GM19463 (cell line): ENCODE results near the gene MLPH.

Experiments
- ATAC-seq: cut with Tn5 transposase; IDR thresholded peaks from one replicate; pipeline ENCODE4 v1.9.1; 2021; ENCODE audit warnings: mild to moderate bottlenecking, moderate library complexity; ENCODE audit not compliant: unreplicated experiment

The MLPH gene, protein sequence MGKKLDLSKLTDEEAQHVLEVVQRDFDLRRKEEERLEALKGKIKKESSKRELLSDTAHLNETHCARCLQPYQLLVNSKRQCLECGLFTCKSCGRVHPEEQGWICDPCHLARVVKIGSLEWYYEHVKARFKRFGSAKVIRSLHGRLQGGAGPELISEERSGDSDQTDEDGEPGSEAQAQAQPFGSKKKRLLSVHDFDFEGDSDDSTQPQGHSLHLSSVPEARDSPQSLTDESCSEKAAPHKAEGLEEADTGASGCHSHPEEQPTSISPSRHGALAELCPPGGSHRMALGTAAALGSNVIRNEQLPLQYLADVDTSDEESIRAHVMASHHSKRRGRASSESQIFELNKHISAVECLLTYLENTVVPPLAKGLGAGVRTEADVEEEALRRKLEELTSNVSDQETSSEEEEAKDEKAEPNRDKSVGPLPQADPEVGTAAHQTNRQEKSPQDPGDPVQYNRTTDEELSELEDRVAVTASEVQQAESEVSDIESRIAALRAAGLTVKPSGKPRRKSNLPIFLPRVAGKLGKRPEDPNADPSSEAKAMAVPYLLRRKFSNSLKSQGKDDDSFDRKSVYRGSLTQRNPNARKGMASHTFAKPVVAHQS

DNA sequence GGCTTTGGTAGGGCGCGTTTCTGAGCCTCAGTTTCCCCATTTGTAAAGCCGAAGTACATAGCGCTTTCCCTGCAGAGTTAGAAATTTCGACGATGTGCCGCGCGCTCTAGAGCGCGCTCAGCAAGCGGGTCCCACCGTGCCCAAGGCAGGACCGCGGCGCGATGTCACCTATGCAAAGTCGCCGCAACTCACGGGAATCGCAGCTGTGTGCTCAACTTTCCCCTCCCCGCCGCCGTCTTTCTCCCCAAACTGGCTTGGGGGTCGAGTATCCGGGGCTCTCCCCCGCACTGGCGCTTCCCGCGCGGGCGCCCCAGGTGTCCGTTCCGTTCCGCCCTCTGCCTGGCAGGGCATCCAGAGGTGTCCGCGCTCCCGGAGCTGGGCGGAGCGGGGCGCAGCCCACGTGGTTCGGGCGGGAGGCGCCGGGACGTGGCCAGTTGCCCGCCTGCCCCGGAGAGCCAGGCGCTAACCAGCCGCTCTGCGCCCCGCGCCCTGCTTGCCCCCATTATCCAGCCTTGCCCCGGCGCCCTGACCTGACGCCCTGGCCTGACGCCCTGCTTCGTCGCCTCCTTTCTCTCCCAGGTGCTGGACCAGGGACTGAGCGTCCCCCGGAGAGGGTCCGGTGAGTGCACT is at the start of gene MLPH:
TSS of gene MLPH (plus strand) at position 433 of the 630 bp plus-strand sequence. CDS start 6,176 bp downstream, outside the sequence.
- ATAC-seq, result no peak

DNA sequence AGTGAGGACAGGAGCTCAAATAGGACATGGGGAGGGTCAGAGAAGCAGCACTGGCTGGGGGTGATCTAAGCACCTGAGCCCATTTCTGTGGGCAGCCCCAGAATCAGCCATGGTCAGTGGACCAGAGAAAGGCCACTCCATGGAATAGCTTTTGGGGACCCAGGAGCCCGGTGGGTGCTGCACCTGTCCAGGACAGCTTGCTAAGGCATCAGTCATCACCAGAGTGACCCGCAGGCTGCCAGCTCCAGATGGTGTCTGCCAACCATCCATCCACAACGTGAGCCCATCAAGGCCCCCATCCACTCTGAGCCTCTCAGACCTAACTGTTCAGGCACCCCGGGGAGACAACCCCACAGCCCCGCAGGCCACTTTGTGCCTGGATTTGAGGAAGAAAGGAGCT is 49.5 kb upstream of the MLPH start:
- ATAC-seq, result no peak

DNA sequence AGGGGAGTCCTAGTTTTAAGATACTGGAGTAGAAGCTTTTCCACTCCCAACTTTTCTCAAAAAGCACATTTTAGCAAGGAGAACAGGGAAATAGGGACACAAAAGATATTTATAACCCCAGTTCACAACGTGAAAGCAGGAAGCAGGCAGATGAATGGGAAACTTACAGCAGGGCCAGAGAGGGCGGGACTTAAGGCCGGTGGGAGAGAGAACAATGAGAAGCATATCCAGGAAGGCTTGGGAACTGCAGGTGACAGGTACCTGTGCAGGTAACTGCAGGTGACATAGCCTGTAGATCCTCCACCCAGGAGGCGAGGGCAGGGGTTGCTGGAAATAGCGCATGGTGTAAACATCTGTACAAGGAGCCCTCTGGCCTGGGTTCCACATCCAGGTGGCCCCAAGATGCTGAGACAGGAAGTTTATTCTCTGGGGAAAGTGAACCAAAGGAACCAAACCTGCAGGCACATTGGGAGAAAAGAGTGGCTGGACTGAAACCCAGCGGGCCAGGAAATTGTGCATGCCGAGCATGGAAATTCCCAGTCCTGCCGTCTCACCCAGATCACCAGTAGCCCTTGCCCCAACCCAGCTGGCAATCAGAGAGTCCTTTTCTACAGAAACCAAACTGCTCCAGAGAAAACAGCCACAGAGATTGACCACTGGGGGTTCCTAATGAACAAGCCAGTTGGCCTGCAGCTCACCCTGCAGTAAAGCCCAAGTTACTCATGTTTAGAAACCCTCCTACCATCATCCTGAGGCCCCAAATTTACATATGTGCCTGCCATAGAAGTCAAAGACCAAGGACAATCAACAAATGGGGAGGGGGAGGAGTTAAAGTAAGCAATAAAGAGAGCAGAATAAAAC is 48.7 kb upstream of the MLPH start:
- no peak for ATAC-seq

DNA sequence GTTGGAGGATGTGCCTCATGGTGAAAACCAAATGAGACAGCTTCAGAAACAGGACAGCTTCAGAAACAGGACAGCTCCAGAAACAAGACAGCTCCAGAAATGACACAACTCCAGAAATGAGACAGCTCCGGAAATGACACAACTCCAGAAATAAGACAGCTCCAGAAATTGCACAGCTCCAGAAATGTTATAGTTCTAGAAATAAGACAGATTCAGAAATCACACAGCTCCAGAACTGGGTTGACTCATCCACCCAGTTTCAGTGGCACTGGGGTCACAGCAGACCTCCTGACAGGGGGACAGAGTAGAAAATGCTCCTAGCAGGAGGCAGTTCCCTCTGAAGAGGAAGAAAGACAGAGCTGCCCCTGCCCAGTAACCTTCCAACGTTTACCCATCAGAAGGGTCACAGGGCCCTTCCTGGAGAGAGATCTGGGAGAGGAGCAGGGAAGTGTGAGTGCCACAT is 46.2 kb upstream of the MLPH start:
- no peak for ATAC-seq

DNA sequence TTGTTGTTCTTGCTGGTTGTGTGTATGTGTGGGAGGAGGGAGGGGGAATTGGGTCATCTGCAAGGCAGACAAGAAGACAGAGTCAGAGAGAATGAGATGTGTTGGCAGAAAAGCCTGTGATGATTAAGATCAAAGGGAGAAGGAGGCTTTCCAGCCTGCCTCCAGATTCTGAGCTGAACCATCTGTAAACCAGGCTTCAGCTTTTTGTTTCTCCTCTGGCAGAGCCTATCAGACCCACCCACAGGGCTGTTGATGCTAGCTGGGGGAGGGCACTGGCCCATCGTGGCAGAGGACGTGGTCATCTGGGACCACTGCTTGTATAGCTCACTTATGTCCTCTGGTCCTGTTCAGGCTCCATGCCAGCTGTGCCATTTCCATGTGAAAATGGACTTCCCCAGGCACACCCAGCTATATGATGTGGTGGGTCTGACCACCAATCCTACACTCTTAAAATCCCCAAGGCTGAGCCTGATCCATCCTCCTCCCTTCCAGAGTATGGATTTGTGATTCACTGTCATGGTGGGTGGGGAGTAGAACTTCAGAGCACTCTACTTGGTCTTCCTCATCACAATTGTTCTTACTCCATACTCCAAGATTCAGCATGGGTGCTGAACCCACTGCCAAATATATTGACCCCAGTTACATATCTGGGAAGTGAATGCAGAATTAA is 45.3 kb upstream of the MLPH start:
- ATAC-seq, result no peak

DNA sequence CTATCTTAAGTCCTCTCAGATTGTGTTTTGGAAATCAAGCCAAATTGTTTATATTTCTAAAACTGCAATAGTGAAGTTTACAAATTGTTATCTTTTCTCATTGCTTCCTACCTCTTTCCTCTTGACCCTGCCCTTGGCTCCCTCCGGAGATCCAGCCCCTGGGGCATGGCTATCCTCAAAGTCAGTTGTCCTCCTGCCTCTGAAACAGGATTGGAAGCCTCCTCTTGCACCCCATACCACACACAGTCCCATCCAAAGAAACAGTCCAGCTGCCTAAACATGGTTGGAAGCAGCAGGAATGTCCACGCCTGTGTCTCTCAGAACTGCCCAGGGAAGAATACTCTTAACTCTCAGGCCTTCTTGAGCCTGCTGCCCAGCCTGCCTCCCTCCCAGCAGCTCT is 43.0 kb upstream of the MLPH start:
- no peak for ATAC-seq

DNA sequence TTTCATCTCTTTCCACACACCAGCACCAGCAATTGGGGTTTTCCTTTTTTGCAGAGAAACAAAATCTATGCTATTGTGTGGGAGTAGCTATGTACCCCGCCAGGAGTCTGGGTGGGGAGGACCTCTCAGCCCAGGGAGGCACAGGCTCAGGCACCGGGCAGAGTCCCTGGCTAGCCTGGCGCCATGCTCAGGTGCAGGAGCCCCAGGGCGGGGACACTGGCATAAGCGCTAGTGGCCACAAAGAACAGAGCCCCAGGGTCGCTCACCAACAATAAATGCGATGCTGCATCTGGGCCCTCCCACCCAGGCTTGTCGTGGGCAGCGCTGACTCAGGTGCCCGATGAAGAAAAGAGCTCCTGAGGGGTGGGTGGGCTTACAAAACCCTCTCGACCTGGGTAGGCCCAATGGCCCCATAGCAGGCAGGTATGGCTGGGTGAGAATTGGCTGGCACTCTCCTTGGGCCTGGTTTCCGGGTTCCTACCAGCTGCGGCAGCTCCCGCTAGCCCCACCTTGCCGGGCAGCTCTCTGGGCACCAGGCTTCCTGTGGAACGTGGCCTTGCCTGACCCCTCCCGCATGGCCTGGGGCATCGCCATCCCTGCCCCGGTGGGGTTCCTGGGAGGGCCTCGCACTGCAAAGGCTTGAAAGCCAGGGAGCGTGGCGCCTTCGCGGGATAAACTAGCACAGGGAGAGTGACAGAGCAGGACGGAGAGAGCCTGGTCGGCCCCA is 41.3 kb upstream of the MLPH start:
- ATAC-seq, result no peak

DNA sequence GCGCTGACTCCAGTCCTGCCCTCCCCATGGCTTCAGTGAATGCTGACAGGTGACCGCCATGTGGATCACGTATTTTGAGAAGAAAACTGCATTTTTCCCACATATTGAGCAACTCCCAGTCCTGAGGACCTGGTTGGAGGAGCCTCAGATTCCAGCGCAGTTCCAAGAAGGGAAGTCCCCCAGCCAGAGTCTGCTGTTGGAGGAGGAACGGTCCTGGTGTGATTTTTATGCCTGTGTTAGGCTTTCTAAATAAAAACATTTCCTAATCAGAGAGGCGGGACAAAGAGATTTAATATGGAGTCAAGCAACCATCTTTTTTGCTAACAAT is 40.7 kb upstream of the MLPH start:
- no peak for ATAC-seq

DNA sequence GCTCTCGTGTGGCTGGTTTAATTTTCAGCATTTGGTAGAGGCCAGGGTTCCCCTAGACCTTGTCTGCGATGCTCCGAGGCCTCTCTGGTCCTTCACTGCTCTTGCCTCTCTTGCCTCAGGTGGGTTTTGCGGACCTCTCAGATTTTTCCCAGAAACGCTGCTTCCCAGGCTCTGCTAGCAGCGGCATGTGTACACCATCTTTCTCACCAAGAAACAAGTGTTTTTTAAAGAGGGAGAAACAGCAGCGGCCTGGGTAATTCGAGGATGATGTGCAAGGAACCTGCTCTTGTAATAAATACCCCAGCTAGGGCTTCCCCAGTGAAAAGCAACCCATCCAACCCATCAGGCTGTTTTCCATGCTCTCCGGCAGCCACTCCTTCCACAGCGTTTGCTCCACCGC is 39.6 kb upstream of the MLPH start:
- ATAC-seq, result no peak

DNA sequence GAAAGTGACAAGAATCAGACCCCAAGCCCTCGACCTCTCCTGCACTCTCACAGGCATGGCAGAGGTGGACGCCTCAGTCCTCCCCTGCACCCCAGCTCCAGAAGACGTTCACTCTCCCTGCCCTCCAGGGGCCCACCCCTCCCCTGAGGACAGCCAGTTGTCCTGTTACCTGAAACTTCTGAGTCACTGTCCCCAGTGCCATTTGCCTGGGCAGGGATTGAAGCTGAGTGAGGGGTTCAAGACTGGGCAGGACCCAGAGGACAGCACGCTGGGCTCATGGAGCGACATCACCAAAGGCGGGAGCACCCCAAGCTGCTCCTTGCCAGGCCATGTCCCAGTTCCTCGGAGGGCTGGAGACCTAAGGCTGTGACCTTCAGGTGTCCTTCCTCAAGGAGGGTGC is 38.9 kb upstream of the MLPH start:
- ATAC-seq, result no peak

DNA sequence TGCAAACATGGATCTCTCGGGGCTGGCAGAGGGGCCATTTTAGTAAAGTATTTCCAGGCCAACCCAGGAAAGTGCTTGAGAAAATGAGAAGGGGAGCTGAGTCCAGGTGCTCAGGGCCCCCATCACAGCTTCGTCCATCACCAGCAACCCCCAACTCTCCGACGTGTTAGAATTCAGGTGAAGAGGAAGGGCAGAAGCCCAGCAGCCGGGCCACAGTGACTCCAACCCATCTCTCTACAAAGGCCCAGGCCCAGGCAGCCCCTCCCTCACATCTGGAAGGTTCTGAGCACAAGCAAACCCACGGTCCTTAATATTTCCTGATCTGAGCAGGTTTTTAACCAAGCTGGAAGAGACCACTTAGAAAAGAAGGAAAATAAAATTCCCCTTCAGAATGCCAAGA is 38.4 kb upstream of the MLPH start:
- ATAC-seq, result no peak

DNA sequence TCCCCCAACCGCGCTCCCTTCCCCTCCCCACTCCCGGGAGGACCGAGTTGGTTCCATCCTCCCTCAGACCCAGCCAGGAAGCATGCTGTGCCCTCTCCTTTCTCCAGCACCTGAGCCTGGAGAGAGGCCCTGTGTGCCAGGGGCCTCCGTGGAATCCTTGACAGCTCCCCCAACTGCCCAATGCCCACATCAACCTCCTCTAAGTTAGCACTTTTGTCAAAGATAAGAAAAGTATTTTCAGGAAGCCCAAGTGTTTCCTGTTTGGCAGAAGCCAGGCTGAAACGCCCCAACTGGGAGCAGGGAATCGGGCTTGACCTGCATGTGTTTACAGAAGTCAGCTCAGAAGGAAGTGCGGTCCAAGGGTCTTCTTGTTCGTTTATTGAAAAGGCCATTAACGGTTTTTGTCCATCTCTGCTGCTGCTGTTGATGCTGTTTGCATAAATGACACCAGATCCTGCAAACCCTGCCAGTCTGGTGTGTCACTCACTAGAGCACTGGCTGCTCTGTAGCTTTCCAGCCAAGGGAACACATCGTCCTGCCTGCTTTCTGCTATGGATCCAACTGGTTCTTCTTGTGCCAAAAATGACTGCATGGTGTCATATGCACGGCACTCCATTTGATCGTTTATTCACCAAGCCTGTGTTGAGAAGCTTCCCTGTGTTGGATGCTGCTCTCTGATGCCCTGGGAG is 37.7 kb upstream of the MLPH start:
- ATAC-seq, result no peak

DNA sequence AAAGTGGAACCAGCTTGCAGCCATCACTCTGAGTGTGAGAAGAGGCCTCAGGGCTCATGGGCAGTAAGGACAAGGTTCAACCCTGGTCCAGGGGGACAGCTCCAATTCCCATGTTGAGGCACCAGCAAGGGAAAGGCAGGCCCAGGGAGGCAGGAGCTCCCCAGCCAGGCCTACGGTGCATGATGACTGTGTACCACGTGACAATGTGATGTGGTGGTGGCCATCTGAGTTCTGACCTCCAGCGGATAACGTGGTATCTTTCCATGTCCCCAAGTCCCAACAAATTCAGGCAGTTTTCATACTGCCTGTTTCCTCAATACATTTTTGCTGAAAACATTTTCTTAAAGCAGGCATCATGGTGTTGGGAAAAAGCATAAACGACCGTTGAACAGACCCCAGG is 36.9 kb upstream of the MLPH start:
- no peak for ATAC-seq

DNA sequence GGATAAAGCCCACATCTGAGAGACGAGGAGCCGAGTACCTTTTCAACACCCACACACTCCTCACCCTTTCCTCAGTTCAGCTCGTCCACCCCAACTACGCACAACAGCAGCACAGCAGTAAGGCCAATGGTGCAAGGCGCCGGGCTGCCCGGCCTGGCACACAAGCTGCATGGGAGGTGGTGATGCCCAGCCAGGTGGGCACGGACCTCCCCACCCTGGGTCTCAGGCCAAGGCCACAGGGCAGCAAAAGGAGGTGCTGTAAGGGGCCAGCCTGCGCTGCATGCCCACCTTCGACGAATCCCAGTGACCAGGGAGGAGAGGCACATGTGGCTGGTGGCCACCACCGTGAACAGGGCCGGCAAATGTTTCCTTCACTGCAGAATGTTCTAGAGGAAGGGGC is 36.5 kb upstream of the MLPH start:
- no peak for ATAC-seq

DNA sequence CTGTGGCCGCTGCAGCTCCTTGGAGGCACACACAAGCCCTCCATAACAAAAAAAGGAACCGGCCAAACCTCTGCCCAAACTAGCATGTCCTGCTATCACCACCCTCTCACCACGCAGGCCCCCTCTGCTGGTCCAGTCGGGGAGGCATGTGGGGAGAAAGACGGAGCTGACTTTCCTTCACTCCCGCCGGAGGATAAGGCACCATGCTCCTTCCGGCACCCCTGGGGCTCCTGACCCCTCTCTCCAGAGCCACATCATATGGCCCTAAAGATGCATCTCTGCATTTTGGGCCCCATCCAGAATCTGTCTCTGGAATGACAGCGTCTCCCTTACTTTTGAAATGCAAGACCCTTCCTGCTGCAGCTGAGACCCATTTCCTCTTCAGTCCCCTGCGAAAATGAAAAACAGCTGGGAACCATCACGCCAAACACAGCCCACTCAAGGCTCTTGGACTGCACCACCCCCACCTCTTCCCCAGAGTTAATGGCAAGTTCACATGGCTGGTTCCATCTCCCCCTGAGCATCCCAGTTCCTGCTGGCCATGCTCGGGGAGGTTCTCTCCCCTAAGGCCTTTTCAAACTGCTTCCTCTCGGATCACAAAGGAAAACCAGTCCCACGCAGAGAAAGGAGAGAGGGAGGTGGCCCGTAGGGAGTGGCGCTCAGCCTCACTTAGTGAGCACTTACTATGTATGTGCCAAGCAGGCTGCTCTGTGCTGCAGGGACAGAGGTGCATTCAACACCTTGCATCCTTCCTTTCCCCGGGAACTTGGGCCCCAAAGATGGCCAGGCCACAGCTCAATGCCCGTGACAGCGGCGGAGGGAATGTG is 35.2 kb upstream of the MLPH start:
- no peak for ATAC-seq

DNA sequence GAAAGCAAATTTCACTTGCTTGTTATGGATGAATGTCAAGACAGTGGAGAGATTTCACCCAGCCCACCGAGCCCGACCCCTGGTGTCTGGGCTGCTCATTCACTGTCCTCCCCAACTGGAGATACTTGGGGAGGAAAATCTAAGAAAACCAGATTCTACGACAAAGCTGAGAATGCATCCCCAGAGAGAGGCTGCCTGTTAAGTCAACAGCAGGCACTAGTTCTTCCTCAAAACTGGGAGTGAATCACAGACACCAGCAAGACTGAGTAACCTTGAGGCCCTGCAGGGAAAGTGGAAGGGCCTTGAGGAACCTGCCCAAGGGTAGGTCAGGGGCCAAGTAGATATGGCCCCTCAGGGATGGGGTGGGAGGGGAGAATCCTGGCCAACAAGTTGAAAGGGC is 34.2 kb upstream of the MLPH start:
- no peak for ATAC-seq

DNA sequence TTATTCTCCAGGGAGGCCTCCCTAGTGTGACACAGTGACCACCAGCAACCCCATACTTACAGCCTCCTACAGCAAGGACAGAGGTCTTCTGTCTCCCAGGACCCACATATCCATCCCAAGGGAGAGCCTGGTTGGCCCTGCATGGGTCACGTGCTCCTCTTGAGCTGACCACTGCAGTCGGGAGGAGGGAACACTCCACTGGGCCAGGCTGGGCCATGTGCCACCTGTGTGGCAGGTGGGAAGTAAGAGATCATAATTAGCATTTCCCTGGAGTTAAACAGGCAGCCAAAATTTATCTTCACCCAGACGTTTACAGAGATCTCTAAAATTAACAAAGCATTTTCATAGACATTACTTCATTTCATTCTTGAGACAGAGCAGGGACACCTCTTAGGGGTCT is 33.4 kb upstream of the MLPH start:
- ATAC-seq, result no peak

DNA sequence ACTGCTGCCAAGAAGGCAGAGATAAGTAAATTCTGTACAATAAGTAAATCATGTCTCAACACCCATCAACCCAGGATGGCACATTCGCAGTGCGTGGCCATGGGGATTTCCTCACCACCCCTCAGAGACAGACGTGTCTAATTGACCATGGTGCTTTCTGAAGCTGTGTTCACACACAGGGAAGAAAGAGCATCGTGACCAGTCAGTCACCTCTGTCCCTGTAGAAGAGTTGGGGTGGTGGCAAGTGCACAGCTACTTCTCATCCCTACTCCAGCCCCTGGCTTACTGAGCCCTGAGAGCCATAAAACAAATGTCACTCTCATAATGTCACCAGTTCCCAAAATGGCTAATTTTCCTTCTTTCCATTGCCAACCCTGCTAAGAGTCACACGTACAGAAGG is 31.3 kb upstream of the MLPH start:
- ATAC-seq, result no peak
